GM12874 (cell line): ENCODE data around the gene COX6B1.

ENCODE experiments used
- CTCF ChIP-seq: IDR thresholded peaks from 2 replicates; pipeline ENCODE4 v1.5.1; 2011; ENCODE audit warnings: low read depth, mild to moderate bottlenecking, control low read depth, low read length, moderate library complexity; ENCODE audit not compliant: insufficient read depth

The COX6B1 gene

GRCh38 chr19:35695895-35696422, 47.8 kb downstream of the COX6B1 start:
- no peak for TF ChIP-seq CTCF

GRCh38 chr19:35696835-35697234, 48.7 kb downstream of the COX6B1 start:
- no peak for TF ChIP-seq CTCF

- TF ChIP-seq CTCF = no peak
These were observed 54.3 kb downstream of the COX6B1 start for GRCh38 chr19:35702223-35703012.

GRCh38 chr19:35703343-35703742, 55.2 kb downstream of the COX6B1 start:
- TF ChIP-seq CTCF = no peak

- TF ChIP-seq CTCF = no peak
These were observed 56.1 kb downstream of the COX6B1 start, which contains the start of gene ZBTB32 for GRCh38 chr19:35704218-35704617. Gene ZBTB32, plus strand, starts transcription at chr19:35704558. Its CDS starts 10,069 bp downstream, at chr19:35714627.
